Neural progenitor cell (in vitro differentiated cells): ENCODE measurements around the gene CTNNA1. TPM values are rescaled to one million over a fixed set of nuclear protein-coding genes. Genes with fewer than 3 reads are reported as not detected.

Experiments used
- DNase-seq: peaks from one replicate; pipeline ENCODE4 v3.0.0-alpha.2; 2016; ENCODE audit warnings: low spot score
- H2AFZ ChIP-seq: fragments of 200-600 bp; sonication (generic); replicated peaks from 2 replicates; pipeline ENCODE4 v1.6.1; 2016; ENCODE audit warnings: antibody characterized with exemption
- H3F3A ChIP-seq: fragments of 200-600 bp; sonication (generic); 2 replicates; pipeline ENCODE4 v1.6.1; 2016; ENCODE audit warnings: antibody characterized with exemption, low read depth
- H3K27ac ChIP-seq: fragments of 200-600 bp; sonication (generic); 2 replicates; pipeline ENCODE4 v1.5.1; 2016; ENCODE audit warnings: mild to moderate bottlenecking
- H3K27me3 ChIP-seq: fragments of 200-600 bp; sonication (generic); 2 replicates; pipeline ENCODE4 v1.6.1; 2016; ENCODE audit warnings: mild to moderate bottlenecking, moderate library complexity
- H3K36me3 ChIP-seq: fragments of 200-600 bp; sonication (generic); 2 replicates; pipeline ENCODE4 v1.5.1; 2016
- H3K4me1 ChIP-seq: fragments of 200-600 bp; sonication (generic); 2 replicates; pipeline ENCODE4 v1.6.1; 2016; ENCODE audit warnings: mixed run types
- H3K4me2 ChIP-seq: fragments of 200-600 bp; sonication (generic); 2 replicates; pipeline ENCODE4 v1.6.1; 2016
- H3K4me3 ChIP-seq: fragments of 200-600 bp; sonication (generic); 2 replicates; pipeline ENCODE4 v1.5.1; 2016
- H3K79me2 ChIP-seq: fragments of 200-600 bp; sonication (generic); 2 replicates; pipeline ENCODE4 v1.6.1; 2016; ENCODE audit warnings: low read depth
- H3K9ac ChIP-seq: fragments of 200-600 bp; sonication (generic); 2 replicates; pipeline ENCODE4 v1.6.1; 2016
- H3K9me3 ChIP-seq: fragments of 200-600 bp; sonication (generic); 2 replicates; pipeline ENCODE4 v1.5.1; 2016; ENCODE audit warnings: low read depth
- H4K20me1 ChIP-seq: fragments of 200-600 bp; sonication (generic); 2 replicates; pipeline ENCODE4 v1.6.1; 2016; ENCODE audit warnings: low read depth
- H3K27ac Mint-ChIP-seq: 3 replicates; pipeline ENCODE4 v1.8.0; 2021; ENCODE audit warnings: mixed read lengths
- H3K27me3 Mint-ChIP-seq: 2 replicates; pipeline ENCODE4 v1.8.0; 2022; ENCODE audit warnings: low read depth, mild to moderate bottlenecking, inconsistent platforms, moderate library complexity, mixed read lengths; ENCODE audit not compliant: insufficient read depth
- H3K36me3 Mint-ChIP-seq: 3 replicates; pipeline ENCODE4 v1.8.0; 2021; ENCODE audit warnings: mixed read lengths
- H3K4me1 Mint-ChIP-seq: 3 replicates; pipeline ENCODE4 v1.8.0; 2021; ENCODE audit warnings: mixed read lengths
- H3K4me3 Mint-ChIP-seq: 3 replicates; pipeline ENCODE4 v1.8.0; 2021; ENCODE audit warnings: mild to moderate bottlenecking, moderate library complexity, mixed read lengths
- H3K9me3 Mint-ChIP-seq: 3 replicates; pipeline ENCODE4 v1.8.0; 2020; ENCODE audit warnings: mixed read lengths
- CTCF ChIP-seq: fragments of 200-600 bp; sonication (generic); IDR thresholded peaks from 2 replicates; pipeline ENCODE4 v1.5.1; 2017; ENCODE audit warnings: antibody characterized with exemption, mild to moderate bottlenecking
- EZH2 ChIP-seq: fragments of 200-600 bp; sonication (generic); IDR thresholded peaks from 2 replicates; pipeline ENCODE4 v1.6.1; 2017; ENCODE audit warnings: antibody characterized with exemption, mild to moderate bottlenecking, moderate library complexity
- EZH2phosphoT487 ChIP-seq: fragments of 200-600 bp; sonication (generic); IDR thresholded peaks from 2 replicates; pipeline ENCODE4 v1.6.1; 2017; ENCODE audit warnings: antibody characterized with exemption
- total RNA-seq: library from RNA; depleted of rRNA; stranded (reverse); fragments of >200 nt; gene quantifications from 2 replicates; pipeline ENCODE4 v1.2.3, GENCODE V29; 2015; ENCODE audit warnings: low replicate concordance

Gene CTNNA1
- total RNA-seq, 1 donor from 2014 or later = 305 TPM

- no peak for TF ChIP-seq CTCF
- no peak for TF ChIP-seq EZH2phosphoT487
- TF ChIP-seq EZH2 = no peak
- Mint-ChIP-seq H3K4me1 (peaks cover 12% of the 10 kb centered on the region), H3K36me3 (peaks cover 36% of the 10 kb centered on the region), H3K27ac (peak overlapping the region; percentile 72), H3K27me3 (peaks cover 9% of the 10 kb centered on the region), H3K4me3 (no peak overlapping the region), H3K9me3 (no peaks in the 10 kb centered on the region)
- Histone ChIP-seq H3K27ac (no peak overlapping the region), H3K79me2 (no peaks in the 10 kb centered on the region), H2AFZ (no peak overlapping the region), H3F3A (no peaks in the 10 kb centered on the region), H3K9ac (no peak overlapping the region), H4K20me1 (no peaks in the 10 kb centered on the region), H3K27me3 (no peaks in the 10 kb centered on the region), H3K36me3 (no peaks in the 10 kb centered on the region), H3K9me3 (no peaks in the 10 kb centered on the region), H3K4me1 (peaks cover 7% of the 10 kb centered on the region), H3K4me3 (no peak overlapping the region), H3K4me2 (no peak overlapping the region)
- DNase-seq = no peak
These were observed 184.5 kb downstream of the CTNNA1 start for GRCh38 chr5:138937392-138938387.

- peaks cover 10% of the 10 kb centered on the region for H3K27me3 Mint-ChIP-seq
These were observed 185.3 kb downstream of the CTNNA1 start for GRCh38 chr5:138938526-138938925.

GRCh38 chr5:138942066-138942465, 188.8 kb downstream of the CTNNA1 start:
- H3K4me3 Mint-ChIP-seq = no peak overlapping the region
- Histone ChIP-seq H3K4me1 (peaks cover 44% of the 10 kb centered on the region), H3K4me2 (no peak overlapping the region), H3F3A (peaks cover 14% of the 10 kb centered on the region), H2AFZ (no peak overlapping the region), H4K20me1 (no peaks in the 10 kb centered on the region), H3K79me2 (no peaks in the 10 kb centered on the region), H3K27me3 (no peaks in the 10 kb centered on the region), H3K9ac (no peak overlapping the region), H3K4me3 (no peak overlapping the region), H3K36me3 (no peaks in the 10 kb centered on the region), H3K9me3 (no peaks in the 10 kb centered on the region), H3K27ac (no peak overlapping the region)
- TF ChIP-seq EZH2phosphoT487 = no peak
- no peak for TF ChIP-seq EZH2
- TF ChIP-seq CTCF = no peak
- H3K27me3 Mint-ChIP-seq = peaks cover 8% of the 10 kb centered on the region
- DNase-seq = no peak
- peaks cover 44% of the 10 kb centered on the region for H3K4me1 Mint-ChIP-seq
- H3K36me3 Mint-ChIP-seq = peaks cover 17% of the 10 kb centered on the region
- H3K27ac Mint-ChIP-seq = no peak overlapping the region
- H3K9me3 Mint-ChIP-seq = no peaks in the 10 kb centered on the region

More at GRCh38 chr5:138938526-138938925, 185.3 kb downstream of the CTNNA1 start:
- no peak overlapping the region for H3K4me3 Mint-ChIP-seq
- Histone ChIP-seq H4K20me1 (no peaks in the 10 kb centered on the region), H3K27me3 (no peaks in the 10 kb centered on the region), H3K4me2 (no peak overlapping the region), H3K36me3 (no peaks in the 10 kb centered on the region), H3K79me2 (no peaks in the 10 kb centered on the region), H3K4me1 (peaks cover 15% of the 10 kb centered on the region), H3K4me3 (no peak overlapping the region), H3K27ac (no peak overlapping the region), H3K9ac (no peak overlapping the region), H3F3A (no peaks in the 10 kb centered on the region), H3K9me3 (no peaks in the 10 kb centered on the region), H2AFZ (no peak overlapping the region)
- no peak for TF ChIP-seq CTCF
- no peak for TF ChIP-seq EZH2phosphoT487
- TF ChIP-seq EZH2 = no peak
- peak overlapping the region; percentile 54 for H3K27ac Mint-ChIP-seq
- H3K36me3 Mint-ChIP-seq = peaks cover 32% of the 10 kb centered on the region
- H3K9me3 Mint-ChIP-seq = no peaks in the 10 kb centered on the region
- peaks cover 20% of the 10 kb centered on the region for H3K4me1 Mint-ChIP-seq
- no peak for DNase-seq
